Sigmoid colon (tissue), 4 donors: Measurements from ENCODE around the gene NAA25.

ENCODE experiments used
- CTCF ChIP-seq, 4 experiments: fragments of 450-650 bp in 3 of 4; fragments of 200-600 bp in 1 of 4; IDR thresholded peaks; one replicate each; pipeline ENCODE4 v1.5.1; 2016 to 2019; ENCODE audit warnings: antibody characterized with exemption in 4 of 4, mild to moderate bottlenecking in 3 of 4, moderate library complexity in 2 of 4
- EP300 ChIP-seq, 4 donors: sonication (generic); formaldehyde crosslinking; IDR thresholded peaks; one replicate each; pipeline ENCODE4 v1.6.1; 2017; ENCODE audit warnings: antibody characterized with exemption in 4 of 4
- POLR2A ChIP-seq, 2 donors: fragments of 450-650 bp; IDR thresholded peaks; one replicate each; pipeline ENCODE4 v1.6.1; 2016; ENCODE audit warnings: antibody characterized with exemption in 2 of 2, mild to moderate bottlenecking in 2 of 2, moderate library complexity in 2 of 2
- POLR2AphosphoS5 ChIP-seq, 4 donors: sonication (generic); formaldehyde crosslinking; IDR thresholded peaks; one replicate each; pipeline ENCODE4 v1.6.1; 2017; ENCODE audit warnings: antibody characterized with exemption in 4 of 4

- TF ChIP-seq POLR2A (IDR thresholded peaks at IDR 0.05), result no peak
- no peak for TF ChIP-seq CTCF (IDR thresholded peaks at IDR 0.05)
- no peak for TF ChIP-seq EP300 (IDR thresholded peaks at IDR 0.05)
- no peak for TF ChIP-seq POLR2AphosphoS5 (IDR thresholded peaks at IDR 0.05)
These were observed 116.6 kb downstream of the NAA25 start for GRCh38 chr12:111991946-111992345.
